ENCODE data around the gene CHST4. TPM values are rescaled to one million over a fixed set of nuclear protein-coding genes. Genes with fewer than 3 reads are reported as not detected.

Gene CHST4
- total RNA-seq, 1 donor from 2014 or later: under 0.01 TPM

DNA sequence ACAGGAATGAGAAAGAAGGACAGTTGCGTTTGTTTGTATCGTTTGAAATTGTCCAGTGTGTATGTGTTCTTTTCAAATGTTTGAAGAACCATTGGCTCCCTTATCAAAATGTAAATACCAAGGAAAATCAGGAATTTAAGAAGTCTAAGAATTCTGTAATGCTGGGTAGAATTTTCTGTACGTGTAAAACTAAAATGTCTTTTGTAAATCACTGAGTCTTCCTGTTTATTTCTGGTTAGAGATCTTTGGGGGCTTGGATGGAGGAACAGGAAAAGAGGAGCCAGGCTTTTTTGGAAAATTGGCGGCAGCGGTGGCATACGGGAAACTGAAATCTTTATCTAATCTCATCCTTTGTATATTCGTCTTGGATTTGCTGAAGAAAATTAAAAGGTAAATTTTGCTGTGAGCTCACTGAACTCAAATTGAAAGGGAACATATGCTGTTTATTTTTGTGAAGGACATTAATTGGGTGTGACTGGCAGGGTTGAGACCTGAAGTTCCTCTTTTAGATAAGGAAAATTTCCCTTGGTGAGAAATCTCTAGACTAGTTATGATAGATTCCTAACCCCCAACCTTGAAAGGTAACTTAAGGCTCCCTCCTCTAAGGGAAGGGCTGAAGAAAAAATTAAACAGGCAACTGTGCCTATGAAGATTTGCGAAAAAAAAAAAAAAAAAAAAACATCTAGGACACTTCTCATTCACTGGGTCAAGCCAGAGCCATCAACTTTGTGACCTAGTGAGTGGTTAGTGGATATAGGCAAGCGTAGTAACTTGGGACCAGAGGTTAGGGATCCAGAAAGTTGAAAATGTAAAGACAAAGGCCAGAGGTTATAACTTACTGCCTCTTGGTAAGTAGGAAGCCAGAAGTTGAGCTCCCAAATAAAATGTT lies 39.8 kb downstream of the CHST4 start:
- H3K4me3 ChIP-seq (ENCODE audit: low read depth, low read length): no peak overlapping the region
- H3K27me3 ChIP-seq (ENCODE audit: control insufficient read depth, insufficient read depth, low read length): peaks cover 1% of the 10 kb centered on the region
- DNase-seq (ENCODE audit: low read depth) (no peak), FAIRE-seq (no peak)
- no peaks in the 10 kb centered on the region for H3K36me3 ChIP-seq (ENCODE audit: control insufficient read depth, insufficient read depth, low read length)
- no peak for TF ChIP-seq CTCF (IDR thresholded peaks at IDR 0.05; ENCODE audit: insufficient read depth, low read length, severe bottlenecking)

DNA sequence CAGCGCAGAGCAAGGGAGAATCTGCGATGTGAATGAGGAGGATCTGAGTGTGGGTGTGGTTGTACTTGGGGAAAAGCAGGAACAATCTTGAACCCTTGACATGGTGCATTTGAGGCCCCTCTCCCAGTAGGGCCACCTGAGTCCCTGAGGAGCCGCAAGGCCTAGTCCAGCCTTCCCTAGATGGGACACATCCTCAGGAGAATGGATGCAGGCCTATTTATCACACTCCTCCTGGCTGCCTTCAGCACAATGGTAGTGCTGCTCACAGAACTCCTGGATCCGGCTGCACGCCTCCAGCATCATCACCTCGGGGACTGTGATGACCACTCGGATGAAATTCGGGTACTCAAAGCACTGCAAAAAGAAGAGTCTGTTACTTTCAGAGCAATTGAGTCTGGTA lies 41.7 kb downstream of the CHST4 start:
- peaks cover 1% of the 10 kb centered on the region for H3K27me3 ChIP-seq (ENCODE audit: control insufficient read depth, insufficient read depth, low read length)
- no peak for FAIRE-seq
- no peak for DNase-seq (ENCODE audit: low read depth)
- no peak for TF ChIP-seq CTCF (IDR thresholded peaks at IDR 0.05; ENCODE audit: insufficient read depth, low read length, severe bottlenecking)
- H3K4me3 ChIP-seq (ENCODE audit: low read depth, low read length): no peak overlapping the region
- H3K36me3 ChIP-seq (ENCODE audit: control insufficient read depth, insufficient read depth, low read length): no peaks in the 10 kb centered on the region

DNA sequence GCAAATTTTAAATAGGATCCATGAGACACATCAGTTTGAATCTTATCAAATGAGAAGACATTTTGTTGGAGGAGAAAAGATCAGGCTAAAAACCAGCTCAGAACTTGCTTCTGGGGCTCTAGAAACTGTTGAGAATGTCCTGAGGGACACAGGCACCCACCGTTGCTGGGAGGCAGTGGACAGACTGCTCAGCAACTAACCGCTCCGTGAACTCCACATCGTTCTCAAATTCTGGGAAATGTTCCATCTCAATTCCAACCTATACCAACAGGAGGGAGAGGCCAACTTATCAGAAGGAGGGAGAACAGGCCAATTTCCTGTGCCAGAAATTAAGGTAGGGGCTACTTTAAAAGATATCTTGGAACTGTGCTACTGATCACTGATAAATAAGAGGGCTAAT lies 42.3 kb downstream of the CHST4 start:
- no peak for FAIRE-seq
- no peak for TF ChIP-seq CTCF (IDR thresholded peaks at IDR 0.05; ENCODE audit: insufficient read depth, low read length, severe bottlenecking)

DNA sequence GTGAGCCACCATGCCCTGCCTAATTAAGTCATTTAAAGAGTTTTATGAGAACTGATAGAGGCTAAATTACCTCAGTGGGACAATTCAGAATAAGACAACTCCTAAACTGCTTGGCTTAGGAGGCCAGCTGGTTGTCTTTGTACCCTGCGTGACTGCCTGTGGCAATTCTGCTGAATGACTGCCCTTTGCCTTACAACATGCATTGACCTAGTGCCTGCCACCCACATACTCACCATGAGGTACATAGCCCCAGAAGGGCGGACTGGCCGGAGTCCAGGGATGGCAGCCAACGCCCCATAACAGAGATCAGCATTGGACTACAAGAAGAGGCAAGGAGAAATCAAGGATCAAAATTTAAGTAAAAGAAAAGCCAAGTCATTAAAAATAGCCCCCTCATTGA lies 43.4 kb downstream of the CHST4 start:
- FAIRE-seq: no peak
- H3K4me3 ChIP-seq (ENCODE audit: low read depth, low read length): no peak overlapping the region
- H3K36me3 ChIP-seq (ENCODE audit: control insufficient read depth, insufficient read depth, low read length): no peaks in the 10 kb centered on the region
- peaks cover 1% of the 10 kb centered on the region for H3K27me3 ChIP-seq (ENCODE audit: control insufficient read depth, insufficient read depth, low read length)
- TF ChIP-seq CTCF (IDR thresholded peaks at IDR 0.05; ENCODE audit: insufficient read depth, low read length, severe bottlenecking): no peak
- DNase-seq (ENCODE audit: low read depth): no peak

More for the DNA sequence above, 42.3 kb downstream of the CHST4 start:
- H3K27me3 ChIP-seq (ENCODE audit: control insufficient read depth, insufficient read depth, low read length): peaks cover 1% of the 10 kb centered on the region
- no peaks in the 10 kb centered on the region for H3K36me3 ChIP-seq (ENCODE audit: control insufficient read depth, insufficient read depth, low read length)
- DNase-seq (ENCODE audit: low read depth): no peak
- no peak overlapping the region for H3K4me3 ChIP-seq (ENCODE audit: low read depth, low read length)

- H3K36me3 ChIP-seq (ENCODE audit: control insufficient read depth, insufficient read depth, low read length): no peaks in the 10 kb centered on the region
- H3K27me3 ChIP-seq (ENCODE audit: control insufficient read depth, insufficient read depth, low read length): peaks cover 1% of the 10 kb centered on the region
- FAIRE-seq (no peak), DNase-seq (ENCODE audit: low read depth) (no peak)
- H3K4me3 ChIP-seq (ENCODE audit: low read depth, low read length): no peak overlapping the region
- TF ChIP-seq CTCF (IDR thresholded peaks at IDR 0.05; ENCODE audit: insufficient read depth, low read length, severe bottlenecking): no peak
Observed at GRCh38 chr16:71570144-71570543, 43.9 kb downstream of the CHST4 start.

All from bronchial epithelial cell (primary cell).